Activated T-cell treated with anti-CD3 and anti-CD28 coated beads for 24 hours (primary cell): ENCODE measurements around the gene ZNF618.

Source experiments
- DNase-seq: peaks from one replicate; pipeline ENCODE4 v3.0.0-alpha.2; 2020; ENCODE audit warnings: low read depth

The ZNF618 gene

DNA sequence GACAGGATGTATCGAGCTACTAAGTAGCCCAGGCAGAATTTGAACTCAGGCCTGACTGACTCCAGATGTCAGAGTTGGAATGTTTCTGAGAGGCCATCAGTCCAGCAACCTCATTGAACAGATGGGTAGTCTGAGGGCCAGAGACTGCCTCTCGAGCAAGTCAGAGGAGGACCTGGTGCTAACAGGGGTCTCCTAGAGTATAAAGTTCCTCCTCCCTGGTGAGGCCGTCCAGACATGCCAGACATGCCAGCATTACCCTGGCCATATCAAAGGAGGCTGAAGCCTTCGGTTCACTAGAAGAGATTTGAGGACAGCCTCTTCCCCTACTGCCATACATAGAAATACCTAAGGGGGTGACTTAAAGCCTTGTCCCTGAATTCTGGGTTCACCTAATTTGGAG is 81.2 kb downstream of the ZNF618 start:
- DNase-seq = no peak

DNA sequence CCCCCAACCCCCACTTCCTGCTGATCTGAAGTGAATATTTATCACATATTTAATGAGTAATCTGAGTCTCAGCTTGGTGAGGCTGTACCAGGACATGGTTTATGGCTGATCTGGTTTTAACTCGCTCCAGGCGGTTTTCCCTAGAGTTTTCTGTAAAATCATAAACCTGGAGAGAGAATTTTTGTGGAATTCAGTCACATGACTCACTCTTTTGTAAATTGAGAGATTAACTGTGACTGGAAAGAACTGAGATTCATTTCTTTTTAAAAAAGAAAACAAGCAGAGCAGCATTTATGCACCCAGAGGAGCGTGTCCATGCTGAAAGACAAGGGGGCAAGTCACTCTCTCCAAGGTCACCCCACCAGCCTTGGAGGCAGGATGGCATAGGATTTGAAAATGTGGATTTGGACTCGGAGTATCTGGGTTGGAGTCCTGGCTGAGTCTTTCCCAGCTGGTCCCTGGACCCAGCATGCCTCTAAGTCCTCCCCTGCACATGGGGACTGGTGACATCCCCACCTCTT is 81.8 kb downstream of the ZNF618 start:
- DNase-seq = no peak

DNA sequence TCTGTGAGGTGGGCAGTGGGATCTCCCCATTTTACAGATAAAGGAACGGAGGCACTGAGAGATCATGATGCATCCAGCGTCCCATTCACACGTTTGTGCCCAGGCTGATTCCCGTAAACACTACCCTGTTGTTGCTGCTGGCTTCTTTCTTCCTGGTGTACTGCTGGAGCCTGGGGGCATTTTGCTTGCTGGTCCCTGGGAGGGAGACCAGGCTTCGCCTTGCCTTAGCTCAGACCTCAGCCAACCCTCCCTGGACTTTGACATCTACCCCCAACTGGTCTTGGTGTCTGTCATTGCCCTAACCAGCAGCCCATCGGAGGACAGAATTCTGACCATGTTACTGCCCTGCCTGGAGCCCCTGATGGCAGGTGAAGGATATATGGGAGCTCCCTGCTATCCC is 82.4 kb downstream of the ZNF618 start:
- DNase-seq = no peak

DNA sequence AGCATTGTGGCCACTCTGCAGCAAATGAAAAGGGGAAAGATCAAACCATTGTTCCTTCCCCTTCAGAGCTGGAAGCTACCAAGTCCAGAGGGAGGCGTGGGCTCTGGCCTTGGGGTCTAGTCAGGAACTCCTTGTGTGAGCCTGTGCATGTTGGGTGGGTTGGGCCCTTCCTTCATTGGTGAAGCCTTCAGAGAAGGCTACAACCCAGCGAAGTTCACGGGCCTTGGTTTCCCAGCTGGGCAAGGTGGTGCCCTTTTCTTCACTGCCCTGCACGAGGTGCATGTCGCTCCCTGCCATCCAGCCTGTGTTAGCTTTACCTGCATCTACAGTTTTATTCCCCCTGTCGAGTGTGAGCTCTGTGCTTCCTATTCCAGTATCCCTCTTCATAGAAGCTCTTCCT is 84.7 kb downstream of the ZNF618 start:
- DNase-seq = no peak

DNA sequence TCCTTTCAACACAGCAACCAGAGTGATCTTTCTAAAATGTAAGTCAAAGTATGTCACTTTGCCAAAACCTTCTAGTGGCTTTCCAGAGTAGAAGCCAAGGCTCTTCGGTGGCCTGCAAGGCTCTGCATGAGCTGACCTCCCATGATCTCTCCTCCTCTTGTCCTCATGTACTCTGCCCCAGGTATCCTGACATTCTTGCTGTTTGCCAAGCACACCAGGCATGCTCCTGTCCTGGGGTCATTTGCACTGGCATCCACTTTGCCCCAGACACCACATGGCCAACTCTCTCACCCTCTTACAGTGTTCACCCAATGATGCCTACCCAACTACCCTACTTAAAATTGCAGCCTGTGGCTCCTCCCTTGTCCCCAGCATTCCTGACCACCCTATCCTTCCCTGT is 86.3 kb downstream of the ZNF618 start:
- no peak for DNase-seq

DNA sequence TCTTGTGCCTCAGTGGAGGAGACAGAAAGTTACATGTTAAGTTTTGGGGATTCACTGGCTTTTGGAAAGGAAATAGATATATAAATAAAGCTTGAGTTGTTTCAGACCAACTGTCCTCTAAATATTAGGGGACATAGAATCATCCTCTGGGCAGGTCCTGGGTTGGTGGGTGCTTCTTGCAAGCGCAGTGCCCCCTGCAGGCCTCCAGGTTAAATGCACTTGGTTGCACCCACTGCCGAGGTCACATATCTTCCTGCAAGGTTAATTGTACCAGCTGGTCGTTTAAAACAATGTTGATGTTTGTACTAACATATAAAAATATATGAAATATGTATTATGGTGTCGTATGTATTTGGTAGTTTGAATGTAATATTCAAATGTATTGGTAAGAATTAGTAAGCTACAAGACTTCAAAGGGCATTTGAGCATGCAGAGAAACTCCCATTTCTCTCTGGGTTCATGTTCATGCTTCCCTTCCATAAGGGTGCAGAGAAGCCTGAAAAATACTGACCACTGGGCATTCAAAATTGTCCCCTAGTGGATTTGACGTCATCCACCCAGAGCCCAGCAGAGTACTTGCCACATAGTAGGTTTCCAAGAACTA is 87.0 kb downstream of the ZNF618 start:
- no peak for DNase-seq

DNA sequence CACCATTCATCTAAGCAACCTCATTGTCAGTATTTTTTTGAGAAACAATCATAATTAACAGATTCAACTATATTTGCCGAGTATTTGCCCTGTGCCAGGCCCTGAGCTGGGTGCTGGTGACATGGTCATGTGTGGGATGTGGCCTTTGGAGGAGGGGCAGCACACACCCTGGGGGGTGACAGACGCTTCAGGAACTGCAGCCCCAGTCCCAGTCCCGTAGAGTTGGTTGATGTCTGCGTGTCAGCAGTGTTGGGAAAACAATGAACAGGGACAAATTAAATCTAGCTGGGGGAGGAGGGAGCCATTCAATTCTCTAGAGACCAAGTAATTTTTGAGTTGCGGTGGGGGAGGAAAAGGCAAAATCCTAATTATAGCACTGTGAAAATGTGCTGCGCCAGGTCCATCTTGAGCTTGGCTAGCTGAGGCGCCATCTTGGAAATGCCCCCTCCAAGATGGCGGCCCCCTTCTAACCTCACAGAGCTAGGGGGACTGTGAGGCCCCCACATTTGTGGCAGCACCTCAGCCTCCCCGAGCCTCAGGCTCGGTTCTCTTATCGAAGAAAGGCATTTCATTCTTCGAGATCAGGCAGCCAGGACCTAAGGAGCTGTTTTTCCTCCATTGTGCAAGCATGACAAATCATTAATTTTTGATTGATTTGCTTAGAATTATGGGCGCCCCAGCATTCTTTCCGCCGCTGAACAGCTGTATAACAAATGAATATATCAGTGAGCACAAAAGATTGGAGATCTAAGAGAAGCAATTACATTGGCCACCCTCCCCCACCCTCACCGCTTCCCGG is 87.8 kb downstream of the ZNF618 start:
- no peak for DNase-seq

DNA sequence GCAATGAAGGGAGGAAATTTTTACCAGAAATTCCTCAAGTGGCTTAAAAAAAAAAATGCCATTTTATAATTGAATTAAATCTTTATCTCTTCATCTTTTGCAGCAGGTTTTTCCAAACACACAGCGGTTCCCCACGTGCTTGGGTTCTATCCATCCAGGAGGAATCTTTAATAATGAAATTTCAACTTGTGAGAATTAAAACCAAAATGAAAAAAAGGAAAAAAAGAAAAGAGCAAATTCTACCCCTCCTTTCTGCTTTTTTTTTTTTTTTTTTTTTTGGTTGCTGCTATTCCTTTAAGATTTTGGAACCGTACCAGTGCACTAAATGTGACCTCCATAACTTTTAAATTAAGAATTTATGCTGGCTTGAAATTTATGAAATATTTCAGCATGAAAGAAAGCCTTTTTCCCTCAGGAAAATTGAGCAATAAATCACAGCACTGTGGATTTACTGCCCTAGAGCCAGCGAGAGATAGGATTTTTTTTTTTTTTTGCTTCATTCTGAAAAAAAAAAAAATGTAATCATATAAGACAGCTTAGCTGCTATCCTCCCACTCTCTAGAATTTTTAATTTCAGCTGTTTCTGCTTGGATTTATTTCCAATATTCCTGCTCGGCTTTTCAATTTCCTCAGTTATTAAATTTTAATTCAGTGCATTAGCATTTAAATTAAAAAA is 88.5 kb downstream of the ZNF618 start:
- no peak for DNase-seq

DNA sequence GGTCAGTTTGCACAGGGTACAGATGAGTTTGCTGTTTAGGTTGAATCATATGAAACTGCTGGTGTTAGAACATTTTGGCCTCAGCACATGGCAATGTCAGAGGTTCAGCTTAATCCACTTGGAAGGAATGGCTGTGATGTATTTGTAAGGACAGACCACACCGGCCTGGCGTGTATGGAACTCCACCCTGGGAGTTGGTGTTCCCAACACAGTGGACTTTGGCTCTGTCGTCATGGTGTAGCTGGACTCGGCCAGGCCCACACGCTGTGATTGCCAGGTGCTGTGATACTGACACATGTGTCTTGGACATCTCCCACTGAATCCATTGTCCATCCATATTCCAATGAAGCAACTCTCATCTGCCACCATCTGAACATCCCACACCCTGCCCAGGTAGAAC is 90.3 kb downstream of the ZNF618 start:
- no peak for DNase-seq

DNA sequence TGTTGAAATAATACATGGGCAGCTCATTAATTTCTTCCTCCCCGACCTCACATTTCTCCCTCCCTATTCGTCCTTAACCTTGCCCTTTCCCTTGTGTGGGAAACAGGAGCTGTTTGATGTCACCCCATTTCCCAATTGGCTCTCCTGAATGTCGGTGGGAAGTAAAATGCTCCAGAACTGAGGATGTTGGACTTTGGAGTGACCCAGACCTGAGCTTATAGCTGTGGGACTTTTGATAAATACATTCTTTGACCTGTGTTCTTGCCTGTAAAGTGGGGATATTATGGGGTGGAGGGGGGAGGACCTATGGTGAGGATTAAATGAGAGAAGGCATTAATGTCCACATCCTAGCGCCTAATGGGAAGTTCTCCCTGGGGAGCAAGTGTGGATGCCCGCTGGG is 91.3 kb downstream of the ZNF618 start:
- no peak for DNase-seq

DNA sequence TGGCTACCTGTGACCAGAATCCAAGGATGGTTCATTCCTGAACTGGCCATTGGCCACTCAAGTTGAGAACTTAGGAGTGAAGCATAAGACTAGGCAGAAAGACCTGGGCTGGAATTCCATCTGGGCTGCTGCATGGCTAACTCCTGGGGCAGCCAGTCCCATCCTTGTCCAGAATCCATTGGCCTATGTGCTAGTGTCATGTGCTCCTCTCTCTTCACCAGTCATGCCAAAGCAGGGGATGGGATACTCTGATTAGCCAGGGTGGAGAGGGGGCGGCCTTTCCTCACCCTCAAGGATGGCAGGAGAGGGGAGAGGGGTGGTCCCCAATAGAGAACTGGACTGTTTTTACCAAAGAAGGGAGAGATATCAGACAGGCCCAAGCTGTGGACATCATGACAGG is 93.2 kb downstream of the ZNF618 start:
- DNase-seq = no peak

DNA sequence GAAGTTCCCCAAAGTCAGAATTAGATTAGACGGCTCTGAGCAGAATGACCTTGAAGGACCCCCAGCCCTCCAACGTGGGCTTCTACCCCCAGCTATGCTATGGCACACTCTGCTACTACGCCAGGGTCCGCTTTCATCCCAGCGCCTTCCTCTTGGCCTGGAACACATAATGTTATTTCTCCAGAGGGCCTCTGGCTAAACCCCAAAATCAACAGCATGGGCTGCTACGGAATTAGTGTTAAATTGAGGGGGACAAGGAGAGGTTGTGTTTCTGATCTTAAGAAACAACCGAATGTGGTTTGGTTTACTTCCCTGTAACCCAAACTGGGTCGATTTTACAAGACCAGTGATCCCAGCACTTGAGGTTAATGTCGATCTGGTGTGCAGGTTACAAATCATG is 97.1 kb downstream of the ZNF618 start:
- DNase-seq = no peak

DNA sequence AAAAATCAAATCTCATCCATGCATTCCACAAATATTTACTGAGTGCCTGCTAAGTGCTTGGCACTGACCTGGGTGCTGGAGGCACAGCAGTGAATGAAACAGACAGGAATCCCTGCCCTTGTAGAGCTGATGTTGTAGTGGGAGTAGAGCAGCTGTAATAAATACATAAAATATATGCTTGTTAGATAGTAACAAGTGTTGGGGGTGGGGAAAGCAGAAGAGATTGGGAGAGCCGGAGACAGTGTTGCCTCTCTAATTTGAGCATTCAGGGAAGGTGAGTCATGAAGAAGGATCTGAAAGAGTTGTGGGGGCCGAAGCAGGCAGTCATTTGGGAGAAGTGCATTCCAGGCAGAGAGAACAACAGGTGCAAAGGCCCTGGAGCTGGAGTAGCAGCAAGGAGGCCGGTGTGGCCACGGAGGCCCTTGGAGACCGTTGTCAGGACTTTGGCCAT is 97.9 kb downstream of the ZNF618 start:
- no peak for DNase-seq

DNA sequence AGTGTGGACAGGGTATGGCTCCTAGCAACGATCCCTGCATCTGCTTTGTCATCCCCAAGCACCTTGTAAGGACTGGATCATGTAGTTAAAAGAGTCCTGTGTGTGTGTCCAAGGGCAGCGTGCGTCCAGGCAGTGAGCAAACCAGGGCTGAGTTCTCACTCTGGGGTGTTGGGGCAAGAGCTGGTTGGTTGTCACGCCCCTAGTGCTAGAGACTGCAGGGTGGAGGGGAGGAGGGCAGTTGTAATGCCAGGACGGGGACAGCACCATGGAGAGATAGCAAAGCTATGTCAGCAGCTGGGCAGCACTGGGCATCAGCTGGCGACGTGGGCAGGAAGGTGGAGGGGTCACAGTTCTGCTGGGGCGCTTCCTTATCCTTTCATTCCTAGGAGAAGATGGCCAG is 100.8 kb downstream of the ZNF618 start:
- DNase-seq = no peak

DNA sequence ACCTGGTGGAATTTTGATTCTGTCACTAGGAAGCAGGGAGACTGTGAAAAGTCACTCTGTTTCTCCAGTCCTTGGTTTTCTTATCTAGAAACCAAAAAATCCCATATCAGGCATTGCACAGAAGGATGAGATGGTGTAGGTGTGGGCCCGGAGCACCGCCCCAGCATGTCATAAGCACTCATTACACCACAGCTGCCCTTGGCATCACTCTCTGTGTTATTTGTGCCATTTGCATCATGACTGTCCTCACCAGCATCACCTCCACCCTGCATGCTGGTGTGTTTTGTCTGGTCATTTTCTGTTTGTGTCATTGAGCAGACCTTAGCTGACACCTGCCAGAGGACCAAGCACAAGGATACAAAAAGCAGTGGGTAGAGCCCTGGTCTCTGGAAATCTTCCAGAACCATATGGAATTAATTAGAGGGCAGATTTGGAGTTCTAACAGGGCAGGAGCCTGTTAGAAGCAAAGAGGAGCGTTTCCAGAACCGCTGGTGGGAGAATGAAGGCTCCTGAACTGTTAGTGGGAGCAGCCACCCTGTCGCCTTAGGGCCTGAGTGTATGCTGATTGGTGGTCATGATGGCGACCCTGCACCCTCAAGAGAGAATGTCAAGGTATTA is 102.7 kb downstream of the ZNF618 start:
- no peak for DNase-seq

DNA sequence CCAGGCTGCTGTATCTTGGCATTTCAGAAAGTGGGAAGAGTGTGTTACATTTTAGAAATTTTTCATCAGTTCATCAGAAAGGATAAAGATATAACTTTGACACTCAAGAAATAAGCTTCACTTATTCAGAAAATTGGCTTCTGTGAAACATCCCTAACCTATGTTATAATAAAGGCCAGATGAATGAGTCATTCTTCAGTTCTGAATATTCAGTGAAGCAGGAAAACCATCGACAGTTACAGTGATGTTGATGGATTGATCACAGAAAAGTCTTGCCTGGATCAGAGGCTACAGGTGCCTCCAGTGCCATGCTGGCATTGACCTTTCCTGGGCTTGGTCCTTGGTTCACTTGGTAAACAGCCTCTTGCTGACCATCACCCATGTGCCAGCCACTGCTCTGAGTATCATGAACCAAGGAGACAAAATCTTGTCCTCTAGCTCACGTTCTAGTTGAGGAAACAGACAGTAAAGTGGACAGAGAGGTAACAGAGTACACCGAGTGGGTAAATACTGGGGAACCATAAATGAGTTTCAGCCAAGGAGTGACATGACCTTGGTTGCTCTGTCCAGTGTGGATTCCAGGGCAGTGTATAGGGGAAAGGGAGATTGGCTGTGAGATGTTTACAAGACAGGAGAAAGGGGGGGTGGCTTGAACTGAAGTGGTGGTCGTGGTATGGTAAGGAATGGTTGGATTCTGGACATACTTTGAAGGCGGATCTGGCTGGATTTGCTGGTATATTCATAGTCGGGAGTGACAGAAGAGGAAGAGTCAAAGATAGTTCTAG is 103.4 kb downstream of the ZNF618 start:
- DNase-seq = no peak

DNA sequence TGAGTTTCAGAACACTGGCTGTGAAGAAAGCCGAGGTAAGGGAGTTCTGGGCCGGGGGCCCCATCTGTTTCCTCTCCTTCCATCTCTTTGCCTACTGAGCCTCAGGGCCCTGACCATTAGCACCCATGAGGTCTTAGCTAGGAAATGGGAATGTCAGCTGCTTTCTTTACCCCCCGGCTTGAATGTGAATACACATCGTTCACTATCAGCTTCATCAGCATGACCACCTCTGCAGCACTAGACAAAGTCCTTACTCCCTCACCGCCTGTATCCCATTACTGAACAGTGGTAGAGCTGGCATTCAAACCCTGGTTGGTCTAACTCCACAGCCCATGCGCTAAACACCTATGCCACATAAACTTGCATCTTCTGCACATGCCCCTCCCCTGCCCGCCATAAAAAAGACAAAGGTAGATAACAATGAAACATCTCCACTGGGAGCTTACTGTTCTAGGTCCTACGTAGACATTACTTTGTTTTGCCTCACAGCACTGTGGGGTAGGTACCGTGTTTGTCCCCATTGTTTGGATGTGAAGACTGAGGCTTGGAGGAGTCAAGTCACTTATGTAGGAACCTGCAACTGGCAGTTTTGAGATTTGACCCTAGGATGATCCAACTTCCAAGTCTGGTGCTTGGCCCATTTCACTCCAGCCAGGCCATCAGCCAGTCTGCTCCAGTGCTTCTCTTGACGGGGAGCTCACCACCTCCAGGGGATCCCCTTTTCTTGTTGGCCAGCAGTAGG is 108.7 kb downstream of the ZNF618 start:
- no peak for DNase-seq

DNA sequence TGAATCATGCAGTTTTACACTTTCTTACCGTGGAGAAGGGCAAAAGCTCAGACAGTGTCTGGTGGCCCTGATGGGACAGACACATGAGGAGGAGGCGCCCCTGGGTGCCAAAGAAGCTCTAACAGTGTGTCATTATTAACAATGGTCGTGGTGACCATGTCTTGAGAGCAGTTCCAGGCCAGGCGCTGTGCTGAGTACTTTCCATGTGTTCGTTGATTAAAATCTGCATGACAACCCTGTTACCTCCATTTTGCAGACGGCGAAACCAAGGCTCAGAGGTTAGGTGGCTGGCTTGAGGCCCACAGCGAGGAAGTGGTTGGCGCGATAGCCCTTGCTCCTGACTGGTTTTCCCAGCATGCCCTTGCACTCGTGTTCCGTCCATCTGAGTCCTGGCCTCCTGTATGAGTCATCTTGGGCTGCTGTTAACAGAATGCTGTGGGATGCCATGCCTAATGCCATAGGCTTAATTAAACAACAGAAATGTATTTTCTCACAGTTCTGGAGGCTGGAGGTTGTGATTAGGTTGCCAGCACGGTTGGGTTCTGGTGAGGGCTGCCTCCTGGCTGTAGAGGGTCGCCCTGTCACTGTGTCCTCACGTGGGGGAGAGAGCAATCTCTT is 110.0 kb downstream of the ZNF618 start:
- no peak for DNase-seq

DNA sequence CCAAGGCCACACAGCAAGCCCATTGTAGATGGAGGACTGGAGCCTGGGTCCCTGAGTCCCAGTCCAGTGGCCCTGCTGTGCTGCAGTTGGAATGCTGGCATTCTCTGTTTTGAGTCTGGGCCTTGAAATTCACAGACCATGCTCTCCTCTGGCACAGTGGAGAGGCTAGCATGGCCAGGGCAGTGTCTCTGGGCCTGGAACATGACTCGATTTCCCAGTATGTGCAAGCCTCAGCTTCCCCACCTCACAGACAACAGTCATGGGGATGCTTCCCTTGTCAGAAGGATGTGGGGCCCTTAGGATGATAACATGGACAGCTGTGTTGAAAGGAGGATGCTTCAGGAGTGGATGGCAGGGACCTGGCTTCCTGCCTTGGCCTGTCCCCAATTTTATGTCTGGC is 110.8 kb downstream of the ZNF618 start:
- no peak for DNase-seq

DNA sequence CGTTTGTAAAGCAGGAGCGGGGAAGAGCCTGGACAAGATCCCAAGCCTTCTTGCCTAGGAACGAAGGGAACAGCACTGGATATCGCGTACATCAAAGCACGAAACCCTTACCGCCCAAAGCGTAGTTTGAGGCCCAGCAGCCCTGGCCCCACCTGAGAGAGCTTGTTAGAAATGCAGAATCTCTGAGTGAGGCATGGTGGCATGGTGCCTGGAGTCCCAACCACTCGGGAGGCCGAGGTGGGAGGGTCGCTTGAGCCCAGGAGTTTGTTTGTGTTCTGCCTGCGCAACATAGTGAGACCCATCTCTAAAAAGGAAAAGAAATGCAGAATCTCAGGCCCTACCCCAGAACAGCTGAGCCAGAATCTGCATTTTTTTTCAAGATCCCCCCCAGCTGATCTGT is 111.4 kb downstream of the ZNF618 start:
- DNase-seq = no peak
